SH-SY5Y (cell line): ENCODE data around the gene PROCA1.

Experiments used
- GATA2 ChIP-seq: IDR thresholded peaks from 2 replicates; pipeline ENCODE4 v1.6.1; 2011; ENCODE audit warnings: mild to moderate bottlenecking, low read depth, low read length
- GATA3 ChIP-seq: IDR thresholded peaks from 2 replicates; pipeline ENCODE4 v1.6.1; 2011; ENCODE audit warnings: low read depth, mild to moderate bottlenecking, low read length, moderate library complexity

DNA sequence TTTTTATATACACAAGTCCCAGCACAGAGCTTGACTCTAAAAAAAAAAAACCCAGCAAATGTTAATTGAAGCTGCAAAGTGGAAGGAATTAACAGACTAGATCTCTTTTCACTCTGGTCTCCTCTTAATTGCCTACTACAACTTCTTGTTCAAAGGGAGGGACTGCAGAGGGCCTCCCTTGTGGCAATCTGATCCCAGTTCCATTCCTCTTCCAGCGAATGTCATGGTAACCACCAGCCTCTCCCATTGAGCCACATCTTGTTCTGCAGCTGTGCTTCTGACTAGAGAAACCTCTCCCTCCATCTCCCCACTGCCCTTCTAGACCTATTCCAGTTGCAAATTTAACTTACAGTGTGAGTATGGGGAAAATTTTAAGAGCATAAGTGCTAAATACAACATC, 43.8 kb downstream of the PROCA1 start:
- no peak for TF ChIP-seq GATA2
- no peak for TF ChIP-seq GATA3
